Common myeloid progenitor, CD34-positive (primary cell): Measurements from ENCODE around the gene ATP11B.
A peak's percentile ranks its signal among the peaks of the same experiment; 100 is the strongest.
"Not testable (repeated sequence)": the region's sequence is repeated elsewhere in the genome, so short reads cannot be mapped to it uniquely, and the experiment has no call there.

ENCODE experiments used
- CTCF ChIA-PET: fragments of 350-600 bp; sonication (Branson Sonifier 250); formaldehyde crosslinking; loops from one replicate; lab custom pipeline; 2021; ENCODE audit warnings: antibody characterized with exemption; lab: Charles Lee
- POLR2A ChIA-PET: fragments of 350-600 bp; sonication (Branson Sonifier 250); formaldehyde crosslinking; loops from one replicate; lab custom pipeline; 2021; ENCODE audit warnings: antibody characterized with exemption; lab: Charles Lee
- DNase-seq, 3 donors: peaks; one replicate each; pipeline versions ENCODE4 v3.0.0 to v3.0.0-alpha.2; 2013
- H3K27ac ChIP-seq, 2 experiments: 1 replicate in 1 of 2; 2 replicates in 1 of 2; pipeline ENCODE4 v1.7.0; 2013; ENCODE audit warnings: inconsistent platforms in 2 of 2, low read length in 2 of 2, mild to moderate bottlenecking in 2 of 2, low read depth in 1 of 2, moderate library complexity in 1 of 2; ENCODE audit not compliant: severe bottlenecking in 2 of 2, insufficient read depth in 1 of 2, poor library complexity in 1 of 2
- H3K27me3 ChIP-seq, 5 experiments: replicated peaks in 2 of 5; 1 replicate in 3 of 5; 2 replicates in 2 of 5; pipeline versions ENCODE4 v1.6.1 to v1.7.0; 2013; ENCODE audit warnings: low read length in 4 of 5, mild to moderate bottlenecking in 2 of 5, moderate library complexity in 2 of 5, inconsistent platforms in 1 of 5; ENCODE audit not compliant: insufficient read depth in 5 of 5, control insufficient read depth in 4 of 5
- H3K36me3 ChIP-seq, 4 experiments: 1 replicate in 2 of 4; 2 replicates in 2 of 4; pipeline versions ENCODE4 v1.6.1 to v1.7.0; 2013; ENCODE audit warnings: low read length in 3 of 4, control low read depth in 1 of 4, mild to moderate bottlenecking in 1 of 4; ENCODE audit not compliant: control insufficient read depth in 4 of 4, insufficient read depth in 4 of 4
- H3K4me1 ChIP-seq, 4 experiments: 1 replicate in 3 of 4; 2 replicates in 1 of 4; pipeline versions ENCODE4 v1.6.1 to v1.7.1; 2013; ENCODE audit warnings: low read length in 3 of 4, mild to moderate bottlenecking in 3 of 4, control low read depth in 1 of 4, inconsistent platforms in 1 of 4, moderate library complexity in 1 of 4; ENCODE audit not compliant: control insufficient read depth in 4 of 4, insufficient read depth in 4 of 4; ENCODE audit errors: control extremely low read depth in 1 of 4
- H3K4me3 ChIP-seq, 7 experiments: 1 replicate in 4 of 7; 2 replicates in 3 of 7; pipeline versions ENCODE4 v1.5.1 to v1.7.0; 2013; ENCODE audit warnings: mild to moderate bottlenecking in 7 of 7, low read length in 6 of 7, moderate library complexity in 6 of 7, inconsistent platforms in 2 of 7, low read depth in 2 of 7, control low read depth in 1 of 7; ENCODE audit not compliant: insufficient read depth in 4 of 7, control insufficient read depth in 1 of 7; ENCODE audit errors: extremely low read depth in 1 of 7
- H3K9me3 ChIP-seq, 5 experiments: 1 replicate in 4 of 5; 2 replicates in 1 of 5; pipeline versions ENCODE4 v1.6.1 to v1.7.1; 2013; ENCODE audit warnings: low read length in 4 of 5, mild to moderate bottlenecking in 2 of 5, inconsistent platforms in 1 of 5, low read depth in 1 of 5, moderate library complexity in 1 of 5; ENCODE audit not compliant: control insufficient read depth in 4 of 5, insufficient read depth in 2 of 5; ENCODE audit errors: control extremely low read depth in 1 of 5
- WGBS: methylation state at CpG from one replicate; pipeline ENCODE4 v1.1.5; 2013; ENCODE audit not compliant: insufficient coverage; 5-methylcytosine and 5-hydroxymethylcytosine counted together

Gene ATP11B

GRCh38 chr3:182794455-182795388 lies 1.4 kb downstream of the ATP11B start:
- no peaks in the 10 kb centered on the region for H3K27me3 ChIP-seq
- H3K4me3 ChIP-seq = peak overlapping the region; percentile 66 to 100 (median 91)
- H3K36me3 ChIP-seq = no peaks in the 10 kb centered on the region
- H3K4me1 ChIP-seq = peaks cover 14 to 26% (median 21%) of the 10 kb centered on the region in 4 experiments
- 2% methylated on average over 9 of the region's 13 CpGs for WGBS
- H3K27ac ChIP-seq = peak overlapping the region; percentile 73 to 93
- ChIA-PET POLR2A (interaction anchor here (0.5 kb wide), 1 partner anchor 9 kb away, joined by 3 read pairs; no protein-coding TSS in a partner anchor), CTCF (interaction anchor here (0.7 to 1.2 kb wide), 6 partner anchors 9 to 81 kb away, joined by 3 to 5 read pairs (median 4); no protein-coding TSS in a partner anchor)
- H3K9me3 ChIP-seq = no peaks in the 10 kb centered on the region
- DNase-seq = peak in 2 of 3 donors; percentile 15 to 36

DNA sequence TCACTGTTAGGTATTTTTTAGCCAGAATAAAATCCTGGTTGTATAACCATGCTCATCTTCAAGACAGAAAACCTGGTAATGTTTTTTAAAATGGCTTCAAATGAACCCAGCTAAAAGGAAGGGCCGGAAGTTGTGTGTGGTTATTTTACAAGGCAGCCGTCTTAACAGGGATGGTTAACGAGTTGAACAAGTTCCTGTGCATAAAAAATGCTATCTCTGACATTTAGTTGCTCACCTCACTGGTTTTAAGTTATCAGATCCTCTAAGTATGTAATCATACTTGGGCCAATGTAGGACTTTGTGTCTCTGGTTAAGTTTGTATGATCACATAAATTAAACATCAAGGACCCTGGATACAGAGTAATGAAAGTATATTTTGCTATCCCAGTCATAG lies 2.1 kb downstream of the ATP11B start:
- peak; percentile 29 to 80 (median 69) for DNase-seq
- POLR2A ChIA-PET = interaction anchor here (0.5 kb wide), 1 partner anchor 8 kb away, joined by 3 read pairs; no protein-coding TSS in a partner anchor

DNA sequence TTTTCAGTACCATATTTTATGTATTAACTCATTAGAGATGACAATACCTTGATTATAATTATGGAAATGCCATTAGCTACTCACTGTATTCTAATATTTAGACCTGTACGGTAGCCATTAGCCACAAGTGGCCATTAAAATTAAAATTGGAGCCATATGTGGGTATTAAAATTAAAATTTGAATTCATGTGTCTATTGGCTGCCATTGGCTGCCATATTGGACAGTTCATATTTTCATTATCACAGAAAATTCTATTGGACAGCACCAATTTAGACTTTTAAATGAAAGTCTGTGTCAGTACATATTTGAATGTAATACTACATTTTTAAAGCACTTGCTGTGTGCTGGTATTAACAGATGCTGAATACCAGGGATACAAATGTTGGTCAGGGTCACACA lies 3.0 kb downstream of the ATP11B start:
- Histone ChIP-seq H3K4me3 (no peak overlapping the region), H3K27me3 (no peaks in the 10 kb centered on the region), H3K9me3 (no peaks in the 10 kb centered on the region), H3K36me3 (no peaks in the 10 kb centered on the region), H3K27ac (no peak overlapping the region), H3K4me1 (peaks cover 14 to 25% (median 20%) of the 10 kb centered on the region in 4 experiments)
- no CpG with 5 or more reads among the region's 1 CpG for WGBS
- ChIA-PET CTCF (interaction anchor here (1.2 kb wide), 1 partner anchor 82 kb away, joined by 5 read pairs; no protein-coding TSS in a partner anchor), POLR2A (no interaction called here)
- no peak for DNase-seq

More for the DNA sequence above, 2.1 kb downstream of the ATP11B start:
- Histone ChIP-seq H3K4me3 (peak overlapping the region in 6 of 7 experiments; percentile 30 to 100 (median 92)), H3K27ac (no peak overlapping the region), H3K36me3 (no peaks in the 10 kb centered on the region), H3K27me3 (no peaks in the 10 kb centered on the region), H3K4me1 (peaks cover 14 to 25% (median 20%) of the 10 kb centered on the region in 4 experiments), H3K9me3 (no peaks in the 10 kb centered on the region)
- CTCF ChIA-PET = interaction anchor here (1.2 kb wide), 2 partner anchors 33 to 81 kb away, joined by 3 to 5 read pairs; no protein-coding TSS in a partner anchor
- WGBS = 0% methylated on average over 3 of the region's 3 CpGs

GRCh38 chr3:182797876-182798275 lies 4.6 kb downstream of the ATP11B start:
- Histone ChIP-seq H3K9me3 (no peaks in the 10 kb centered on the region), H3K27ac (no peak overlapping the region), H3K27me3 (no peaks in the 10 kb centered on the region), H3K36me3 (no peaks in the 10 kb centered on the region), H3K4me1 (peaks cover 10 to 26% (median 21%) of the 10 kb centered on the region in 4 experiments), H3K4me3 (no peak overlapping the region)
- ChIA-PET POLR2A (no interaction called here), CTCF (interaction anchor here (1.0 kb wide), 1 partner anchor 10 kb away, joined by 4 read pairs; no protein-coding TSS in a partner anchor)
- no peak for DNase-seq
- WGBS = 89% methylated on average over 1 of the region's 1 CpG

DNA sequence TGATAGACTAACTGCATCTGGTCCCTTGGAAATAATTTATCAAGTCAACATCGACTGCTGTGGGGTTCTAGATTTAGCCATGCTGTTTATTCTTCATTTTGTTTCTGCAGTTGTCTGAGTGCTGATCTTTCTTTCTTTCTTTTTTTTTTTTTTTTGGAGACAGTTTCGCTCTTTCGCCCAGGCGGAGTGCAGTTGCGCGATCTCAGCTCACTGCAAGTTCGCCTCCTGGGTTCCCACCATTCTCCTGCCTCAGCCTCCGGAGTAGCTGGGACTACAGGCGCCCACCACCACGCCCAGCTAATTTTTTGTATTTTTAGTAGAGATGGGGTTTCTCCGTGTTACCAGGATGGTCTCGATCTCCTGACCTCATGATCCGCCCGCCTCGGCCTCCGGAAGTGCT lies 5.8 kb downstream of the ATP11B start:
- DNase-seq, POLR2A ChIA-PET, H3K9me3 ChIP-seq, H3K27ac ChIP-seq, CTCF ChIA-PET, H3K4me3 ChIP-seq, H3K27me3 ChIP-seq, H3K36me3 ChIP-seq: not testable (repeated sequence)
- 98% methylated on average over 7 of the region's 16 CpGs for WGBS
- H3K4me1 ChIP-seq = peaks cover 10 to 26% (median 20%) of the 10 kb centered on the region in 4 experiments

DNA sequence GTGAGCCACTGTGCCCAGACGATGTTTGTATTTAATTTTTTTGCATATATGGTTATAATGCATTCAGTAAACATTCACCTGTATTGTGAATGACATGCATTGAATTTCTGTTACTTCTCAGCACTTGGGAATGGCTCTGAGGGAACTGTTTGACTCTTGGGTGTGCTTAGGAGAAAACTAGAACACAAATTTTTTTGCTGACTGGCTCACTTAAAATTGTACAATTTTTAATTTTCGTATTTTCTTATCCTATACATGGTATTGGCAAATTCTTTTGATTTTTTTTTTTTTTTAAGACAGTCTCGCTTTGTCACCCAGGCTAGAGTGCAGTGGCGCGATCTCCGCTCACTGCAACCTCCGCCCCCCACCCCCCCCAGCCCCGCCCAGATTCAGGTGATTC lies 7.2 kb downstream of the ATP11B start:
- H3K27ac ChIP-seq = no peak overlapping the region
- no peaks in the 10 kb centered on the region for H3K27me3 ChIP-seq
- POLR2A ChIA-PET = no interaction called here
- CTCF ChIA-PET = no interaction called here
- 97% methylated on average over 5 of the region's 8 CpGs for WGBS
- no peak for DNase-seq
- peaks cover 0 to 2% (median 0%) of the 10 kb centered on the region in 4 experiments for H3K36me3 ChIP-seq
- H3K9me3 ChIP-seq = no peaks in the 10 kb centered on the region
- H3K4me1 ChIP-seq = peaks cover 0 to 12% (median 8%) of the 10 kb centered on the region in 4 experiments
- no peak overlapping the region for H3K4me3 ChIP-seq
